GM19372 (cell line): ENCODE data around the gene RAD52.

Experiments
- ATAC-seq: cut with Tn5 transposase; IDR thresholded peaks from one replicate; pipeline ENCODE4 v1.9.1; 2021; ENCODE audit warnings: mild to moderate bottlenecking, low read depth, moderate library complexity; ENCODE audit not compliant: unreplicated experiment

The RAD52 gene

DNA sequence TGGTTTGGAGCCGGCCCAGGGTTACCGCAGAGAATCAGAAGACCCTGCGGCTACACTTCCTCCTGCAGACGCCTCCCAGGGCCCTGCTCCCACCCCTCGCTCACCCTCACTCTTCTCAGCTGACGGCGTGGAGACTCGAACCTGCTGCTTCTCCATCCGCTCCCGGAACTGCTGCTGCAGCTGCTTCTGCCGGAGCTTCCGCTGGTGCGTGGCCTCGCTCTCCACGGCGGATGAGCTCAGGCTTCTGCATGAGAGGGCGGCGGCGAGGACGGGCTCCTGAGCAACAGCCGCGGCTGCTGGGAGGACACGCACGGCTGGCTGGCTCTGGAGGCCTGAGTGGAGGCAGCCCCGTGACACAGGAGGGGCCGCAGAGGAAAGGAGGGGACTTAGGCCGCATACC is 33.3 kb downstream of the RAD52 start:
- ATAC-seq: no peak

DNA sequence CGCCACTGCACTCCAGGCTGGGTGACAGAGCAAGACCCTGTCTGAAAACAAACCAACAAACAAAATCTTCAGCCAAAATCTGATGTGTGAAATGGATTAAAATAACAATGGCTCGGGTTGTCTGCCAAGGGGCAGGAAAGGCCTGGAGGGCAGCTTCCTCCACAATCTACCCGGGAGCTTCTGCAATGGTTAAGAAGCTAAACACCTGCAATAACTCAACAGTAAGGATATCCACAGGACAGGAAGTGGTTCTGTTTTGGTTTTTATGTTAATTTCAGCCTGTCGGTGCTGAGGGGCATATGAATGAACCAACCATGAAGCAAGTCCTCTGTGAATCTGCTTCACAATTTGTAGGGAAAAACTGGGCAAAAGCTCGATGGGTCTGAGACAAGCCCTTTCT is 34.4 kb downstream of the RAD52 start:
- ATAC-seq: no peak

DNA sequence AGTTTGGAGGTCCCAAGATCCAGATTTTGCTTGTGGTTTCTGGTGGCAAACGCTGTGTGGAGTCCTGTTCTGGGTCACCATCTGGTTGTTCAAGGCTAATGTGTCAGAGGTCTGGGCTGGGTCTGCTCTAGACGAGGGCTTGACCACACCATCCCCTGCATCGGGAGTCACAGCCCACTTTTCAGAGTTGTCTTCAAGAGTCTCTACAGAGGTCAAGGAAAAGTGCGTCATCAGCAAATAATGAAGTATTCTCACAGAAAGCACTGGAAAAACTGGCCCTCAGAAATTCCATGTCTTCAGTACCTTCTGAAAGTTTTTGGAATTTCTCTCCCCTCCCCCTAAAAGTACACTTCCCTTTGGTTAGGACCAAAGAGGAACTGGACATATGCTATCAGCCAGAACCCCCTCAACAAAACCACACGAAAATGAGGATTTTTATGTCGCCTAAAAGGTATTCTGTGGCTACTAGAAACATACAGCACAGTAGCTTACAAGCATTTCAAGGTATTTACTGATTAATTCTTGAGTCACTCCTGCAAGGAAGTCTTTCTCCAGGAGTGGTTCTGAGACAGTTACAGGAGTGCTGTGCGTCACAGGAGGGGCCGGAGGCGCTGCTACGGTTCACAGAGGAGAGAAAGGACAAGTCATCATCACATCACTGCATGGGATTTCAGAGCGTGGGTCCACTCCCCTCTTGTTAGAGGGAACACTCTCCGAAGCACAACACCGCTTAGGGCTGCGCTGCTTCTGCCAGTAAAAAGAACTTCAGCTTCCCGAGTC is 35.4 kb downstream of the RAD52 start:
- ATAC-seq: no peak

DNA sequence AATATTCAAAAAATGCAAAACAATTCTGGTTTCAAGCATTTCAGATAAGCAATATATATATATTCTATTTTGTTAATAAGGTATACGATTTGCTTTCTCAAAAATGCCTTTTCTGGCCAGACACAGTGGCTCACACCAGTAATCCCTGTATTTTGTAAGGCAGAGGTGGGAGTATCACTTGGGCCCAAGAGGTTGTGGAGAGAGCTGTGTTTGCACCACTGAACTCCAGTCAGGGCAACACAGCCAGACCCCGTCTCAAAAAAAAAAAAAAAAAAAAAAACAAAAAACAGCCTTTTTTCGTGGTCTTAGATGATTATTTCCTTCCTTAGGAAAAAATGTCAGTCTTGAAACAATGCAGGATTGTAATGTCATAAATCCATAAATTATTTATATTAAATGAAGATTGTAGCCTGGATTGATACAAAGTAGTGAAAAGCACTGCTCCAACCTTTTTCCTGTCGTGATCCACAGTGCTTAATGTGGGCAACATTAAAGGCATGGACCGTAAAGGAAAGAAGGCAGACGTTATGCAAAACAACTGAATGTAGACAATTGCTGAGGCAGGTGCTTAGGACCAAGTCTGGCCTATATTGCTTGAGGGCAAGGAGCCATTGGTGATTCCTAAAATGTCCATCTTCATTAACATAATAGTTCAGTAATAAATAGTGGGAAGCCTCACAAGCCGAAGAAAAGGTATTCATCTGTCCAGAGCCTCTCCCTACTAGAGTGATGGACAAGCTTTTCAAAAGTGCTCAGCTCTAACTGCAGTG is 36.8 kb downstream of the RAD52 start:
- ATAC-seq: no peak

DNA sequence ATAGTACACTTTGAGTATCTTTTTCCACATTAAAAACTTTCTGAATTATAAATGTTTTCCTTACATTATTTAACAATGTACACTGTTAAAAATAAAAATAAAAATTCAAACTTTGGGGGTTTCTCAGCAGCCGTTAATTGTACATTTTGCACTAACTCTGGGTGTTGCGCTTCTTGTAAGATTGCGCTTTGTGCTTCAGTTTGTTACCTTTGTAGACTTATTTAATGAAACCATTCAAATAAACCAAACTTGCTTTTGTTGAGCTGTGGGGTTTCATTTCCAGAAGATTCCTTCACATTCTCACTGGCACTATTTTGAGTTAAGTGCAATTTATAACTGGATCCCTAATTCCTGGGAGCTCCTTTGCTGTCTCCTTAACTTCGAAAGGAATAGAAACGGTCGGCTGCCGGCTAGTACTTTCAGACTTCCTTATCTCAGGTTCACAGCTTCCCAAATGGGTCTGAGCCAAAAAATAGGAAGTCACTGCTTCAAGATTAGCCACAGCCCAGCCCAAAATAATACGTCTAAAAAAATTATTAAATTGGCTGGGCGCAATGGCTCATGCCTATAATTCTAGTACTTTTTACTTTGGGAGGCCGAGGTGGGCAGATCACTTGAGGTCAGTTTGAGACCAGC is 38.2 kb downstream of the RAD52 start:
- no peak for ATAC-seq

DNA sequence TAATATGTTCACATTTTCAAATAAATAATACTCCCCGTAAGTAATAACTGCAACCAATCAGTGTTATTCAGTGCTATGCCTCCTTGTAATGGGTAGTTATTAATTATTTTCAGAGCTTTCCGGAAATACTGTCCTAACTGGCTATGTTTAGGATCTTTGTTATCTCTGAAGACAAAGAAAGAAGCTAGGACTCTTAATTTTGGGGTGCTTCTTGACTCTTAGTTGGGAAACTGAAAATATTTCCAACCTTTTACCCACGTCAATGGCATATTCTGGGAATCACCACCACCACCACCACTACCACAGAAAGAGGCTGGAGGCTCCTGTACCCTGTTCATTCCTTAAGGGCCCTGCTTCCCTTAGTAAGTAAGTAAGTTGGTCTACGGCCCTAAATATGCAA is 39.1 kb downstream of the RAD52 start:
- ATAC-seq: no peak

DNA sequence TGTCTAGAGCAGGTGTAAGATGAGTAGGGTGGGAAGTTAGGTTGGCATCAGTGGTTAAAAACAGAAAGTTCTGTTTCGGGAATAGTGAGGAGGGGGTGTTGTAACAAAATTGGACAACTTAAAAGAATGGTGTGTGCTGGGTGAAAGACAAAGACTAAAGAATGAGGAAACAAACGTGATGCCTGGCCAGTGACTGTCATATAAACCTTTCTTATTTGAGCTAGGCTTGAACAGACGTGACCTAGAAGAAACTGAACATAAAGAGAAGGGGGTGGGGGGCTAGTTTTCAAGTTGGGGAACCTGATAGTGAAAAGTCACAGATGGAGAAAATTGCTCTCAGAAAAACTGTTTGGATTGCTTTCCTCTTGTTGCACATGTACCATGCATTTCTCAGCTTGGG is 39.6 kb downstream of the RAD52 start:
- ATAC-seq: no peak

DNA sequence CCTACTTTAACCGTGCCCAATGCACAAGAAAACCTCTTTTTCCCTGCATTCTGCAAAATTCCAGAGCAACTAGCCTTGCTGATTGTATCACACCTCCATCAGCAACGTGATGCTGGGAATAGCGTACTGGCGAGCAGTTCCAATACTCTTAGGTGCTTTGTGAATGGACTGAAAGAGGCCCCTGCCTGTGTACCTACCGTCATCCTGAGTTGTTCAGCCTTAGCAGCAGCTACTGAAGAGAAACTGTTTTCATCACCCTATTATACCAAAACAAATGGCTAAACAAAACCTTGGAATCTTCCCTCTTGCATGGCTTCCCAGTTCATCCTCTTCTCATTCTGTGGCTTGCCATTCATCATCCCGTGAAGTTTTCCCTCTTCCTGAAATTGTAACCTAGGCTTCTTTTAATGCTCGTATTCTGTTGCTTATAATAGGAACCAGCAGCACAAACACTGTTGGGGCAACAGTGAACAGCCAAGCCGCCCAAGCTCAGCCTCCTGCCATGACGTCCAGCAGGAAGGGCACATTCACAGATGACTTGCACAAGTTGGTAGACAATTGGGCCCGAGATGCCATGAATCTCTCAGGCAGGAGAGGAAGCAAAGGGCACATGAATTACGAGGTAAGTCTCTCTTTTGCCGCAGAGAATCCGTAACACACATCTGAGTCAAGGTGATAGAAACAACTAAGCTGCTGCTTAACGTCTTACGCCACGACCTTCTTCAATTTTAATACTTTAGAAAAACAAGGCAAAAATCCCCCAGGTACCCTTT is 41.9 kb downstream of the RAD52 start:
- ATAC-seq: no peak

DNA sequence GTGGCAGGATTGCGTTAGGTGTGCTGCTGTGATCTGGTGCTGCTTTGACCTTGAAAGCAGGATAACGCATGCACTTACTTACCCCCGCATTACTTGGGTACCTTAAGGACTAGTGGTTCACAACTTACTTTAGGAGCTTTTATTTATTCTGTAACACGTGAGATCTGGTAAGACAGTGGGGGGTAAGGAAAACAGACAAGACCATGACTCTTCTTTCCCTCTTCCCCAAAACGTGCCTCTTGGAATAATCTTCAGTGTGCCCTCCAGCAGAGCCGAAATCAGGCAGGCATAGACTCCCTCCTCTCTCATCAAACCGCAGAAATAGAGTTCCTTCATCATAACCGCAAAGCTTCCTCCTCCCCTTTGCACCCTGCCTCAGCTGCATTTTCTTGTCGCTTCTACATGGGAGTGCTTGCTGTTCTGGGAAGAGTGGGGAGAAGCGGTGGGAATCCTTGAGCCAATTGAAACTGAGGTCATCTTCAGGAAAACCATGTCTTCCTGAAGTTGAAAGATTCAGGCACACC is 43.4 kb downstream of the RAD52 start:
- no peak for ATAC-seq

DNA sequence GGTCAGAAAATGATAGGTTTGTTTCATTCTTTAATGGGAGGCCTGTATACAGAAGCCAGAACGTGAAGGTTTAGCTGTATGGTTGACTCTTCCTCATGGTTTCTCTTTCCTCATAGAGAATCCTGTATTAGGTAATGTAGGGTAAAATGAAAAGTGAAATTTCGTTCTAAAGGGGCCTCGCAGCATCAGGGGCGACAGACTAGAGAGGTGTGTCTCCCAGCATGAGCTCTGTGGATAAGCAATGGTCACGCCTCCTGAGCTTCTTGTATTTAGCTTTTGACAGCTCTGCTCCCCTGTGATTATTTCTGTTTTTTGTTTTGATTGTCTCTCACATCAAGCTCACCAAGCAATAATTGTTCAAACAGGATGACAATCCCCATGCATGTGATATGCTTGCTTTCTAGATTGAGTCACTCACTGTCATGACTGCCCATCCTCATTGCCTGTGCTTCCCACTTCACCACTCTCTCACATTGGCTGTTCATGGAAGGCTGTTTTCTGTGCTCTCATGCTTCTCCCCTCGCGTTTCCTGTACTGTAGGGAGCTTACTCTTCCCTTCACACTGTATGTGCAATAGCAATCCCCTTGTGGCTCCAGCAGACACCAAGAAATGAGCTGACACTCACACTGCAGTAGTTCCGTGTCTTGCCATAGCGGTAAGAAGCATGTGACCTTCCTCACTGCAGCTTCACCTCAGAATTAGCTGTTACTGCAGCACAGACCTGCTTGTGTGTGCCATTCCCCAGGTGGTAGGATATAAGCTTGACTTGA is 44.0 kb downstream of the RAD52 start:
- ATAC-seq: no peak

DNA sequence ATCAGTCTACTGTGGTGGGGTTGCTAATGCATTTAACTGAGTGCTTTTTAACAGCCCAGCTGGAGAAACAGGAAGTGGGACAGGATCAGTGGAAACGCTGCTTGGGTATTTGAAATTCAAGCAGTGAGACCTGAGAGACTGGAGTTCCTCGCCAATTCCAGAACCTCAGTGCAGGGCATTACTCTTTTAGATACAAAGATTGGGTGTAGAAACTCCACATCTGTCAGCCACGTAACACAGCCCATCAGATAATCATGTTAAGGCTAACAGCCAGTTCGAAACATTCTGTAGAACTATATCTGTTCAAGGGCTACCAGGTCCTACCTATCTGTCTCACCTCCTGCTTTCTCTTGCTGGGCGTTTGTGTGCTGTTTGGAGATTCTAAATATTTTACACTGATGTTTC is 45.5 kb downstream of the RAD52 start:
- ATAC-seq: no peak

DNA sequence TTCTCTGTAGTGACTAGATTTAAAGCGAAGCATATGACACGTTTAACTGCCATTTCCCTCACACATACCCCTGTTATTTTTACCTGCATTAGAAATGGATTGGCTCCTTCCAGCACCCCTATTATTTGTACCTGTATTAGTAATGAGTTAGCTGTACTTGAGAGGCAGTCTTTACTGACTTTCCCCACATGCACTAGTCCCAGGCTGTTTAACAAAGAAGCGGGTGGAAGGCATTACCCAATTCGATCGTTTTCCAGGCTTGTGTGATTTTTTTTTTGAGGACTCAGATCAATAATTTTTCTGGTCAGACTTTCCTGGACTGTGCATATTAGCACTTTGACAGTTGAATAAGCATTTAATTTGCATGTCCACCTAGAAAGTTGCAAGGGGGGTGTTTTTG is 46.4 kb downstream of the RAD52 start:
- no peak for ATAC-seq

DNA sequence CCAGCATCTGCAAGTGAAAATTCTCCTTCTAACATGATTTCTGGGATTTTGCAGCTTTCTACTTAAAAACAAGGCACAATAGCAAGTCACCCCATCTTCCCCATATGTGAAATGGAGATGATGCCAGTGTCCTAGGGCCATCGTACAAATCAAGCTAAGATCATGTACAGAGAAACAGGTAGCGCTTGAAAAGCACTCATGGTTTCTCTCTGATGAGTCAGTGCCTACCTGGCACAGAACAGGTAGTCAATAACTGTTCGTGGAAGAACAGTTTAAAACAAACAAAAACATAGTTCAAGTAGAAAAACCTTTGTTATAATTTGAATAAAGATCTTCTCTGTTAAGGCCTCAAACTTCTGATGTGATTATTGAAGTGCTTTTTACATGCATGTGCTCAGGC is 46.9 kb downstream of the RAD52 start:
- ATAC-seq: no peak

DNA sequence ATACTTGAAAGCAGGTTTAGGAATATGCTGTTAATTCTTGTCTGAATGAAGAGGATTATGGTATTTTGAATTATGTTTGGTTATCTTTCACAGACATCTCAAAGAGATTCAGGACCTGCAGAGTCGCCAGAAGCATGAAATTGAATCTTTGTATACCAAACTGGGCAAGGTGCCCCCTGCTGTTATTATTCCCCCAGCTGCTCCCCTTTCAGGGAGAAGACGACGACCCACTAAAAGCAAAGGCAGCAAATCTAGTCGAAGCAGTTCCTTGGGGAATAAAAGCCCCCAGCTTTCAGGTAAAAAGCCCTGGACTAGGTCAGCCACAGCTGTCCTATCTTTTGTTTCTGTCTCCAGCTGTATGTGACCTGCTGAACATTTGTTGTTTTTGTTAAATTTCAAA is 52.1 kb downstream of the RAD52 start:
- no peak for ATAC-seq

DNA sequence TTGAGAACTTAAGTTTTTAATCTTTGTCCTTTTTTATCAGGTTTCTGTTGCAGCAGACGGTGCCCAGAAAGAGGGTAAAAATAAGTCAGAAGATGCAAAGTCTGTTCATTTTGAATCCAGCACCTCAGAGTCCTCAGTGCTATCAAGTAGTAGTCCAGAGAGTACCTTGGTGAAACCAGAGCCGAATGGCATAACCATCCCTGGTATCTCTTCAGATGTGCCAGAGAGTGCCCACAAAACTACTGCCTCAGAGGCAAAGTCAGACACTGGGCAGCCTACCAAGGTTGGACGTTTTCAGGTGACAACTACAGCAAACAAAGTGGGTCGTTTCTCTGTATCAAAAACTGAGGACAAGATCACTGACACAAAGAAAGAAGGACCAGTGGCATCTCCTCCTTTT is 53.5 kb downstream of the RAD52 start:
- no peak for ATAC-seq

DNA sequence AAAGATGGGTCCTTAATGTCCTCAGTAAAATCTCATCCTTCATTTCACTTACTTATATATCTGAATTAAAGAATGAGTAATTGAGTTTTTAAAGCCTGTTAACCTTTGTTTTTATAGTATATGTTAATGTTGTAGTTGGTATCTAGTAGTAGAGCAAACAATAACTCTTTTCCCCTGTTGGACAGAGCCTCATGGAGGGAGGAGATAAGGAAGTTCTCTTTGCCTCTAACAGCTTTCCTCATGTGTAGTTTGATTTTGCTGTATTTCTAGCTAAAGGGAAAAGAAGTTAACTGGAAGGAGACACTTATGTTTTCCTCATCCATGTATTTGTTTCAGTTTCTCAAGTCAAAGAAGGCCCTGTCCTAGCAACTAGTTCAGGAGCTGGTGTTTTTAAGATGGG is 55.3 kb downstream of the RAD52 start:
- no peak for ATAC-seq

DNA sequence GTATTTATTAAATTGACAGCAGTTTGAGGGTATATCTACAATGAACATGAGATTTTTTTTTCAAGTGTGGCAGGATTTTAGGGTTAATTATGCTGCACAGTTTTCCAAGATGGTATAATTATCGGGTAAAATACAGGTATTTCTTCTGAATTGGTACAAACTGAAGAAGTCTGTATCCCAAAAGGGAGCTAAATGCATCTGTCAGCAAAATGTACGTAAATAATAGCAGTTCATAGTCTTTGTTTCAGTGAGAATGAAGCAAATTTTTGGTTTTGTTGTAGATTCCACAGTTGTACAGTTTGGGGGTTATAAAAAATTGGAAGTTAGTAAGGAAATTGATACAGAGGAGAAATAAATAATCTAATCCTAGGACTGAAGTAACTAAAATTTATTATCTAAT is 63.3 kb downstream of the RAD52 start:
- ATAC-seq: no peak

DNA sequence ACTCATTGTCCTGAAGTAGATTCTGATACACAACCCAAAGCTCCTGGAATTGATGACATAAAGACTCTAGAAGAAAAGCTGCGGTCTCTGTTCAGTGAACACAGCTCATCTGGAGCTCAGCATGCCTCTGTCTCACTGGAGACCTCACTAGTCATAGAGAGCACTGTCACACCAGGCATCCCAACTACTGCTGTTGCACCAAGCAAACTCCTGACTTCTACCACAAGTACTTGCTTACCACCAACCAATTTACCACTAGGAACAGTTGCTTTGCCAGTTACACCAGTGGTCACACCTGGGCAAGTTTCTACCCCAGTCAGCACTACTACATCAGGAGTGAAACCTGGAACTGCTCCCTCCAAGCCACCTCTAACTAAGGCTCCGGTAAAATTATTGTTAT is 63.8 kb downstream of the RAD52 start:
- ATAC-seq: no peak

DNA sequence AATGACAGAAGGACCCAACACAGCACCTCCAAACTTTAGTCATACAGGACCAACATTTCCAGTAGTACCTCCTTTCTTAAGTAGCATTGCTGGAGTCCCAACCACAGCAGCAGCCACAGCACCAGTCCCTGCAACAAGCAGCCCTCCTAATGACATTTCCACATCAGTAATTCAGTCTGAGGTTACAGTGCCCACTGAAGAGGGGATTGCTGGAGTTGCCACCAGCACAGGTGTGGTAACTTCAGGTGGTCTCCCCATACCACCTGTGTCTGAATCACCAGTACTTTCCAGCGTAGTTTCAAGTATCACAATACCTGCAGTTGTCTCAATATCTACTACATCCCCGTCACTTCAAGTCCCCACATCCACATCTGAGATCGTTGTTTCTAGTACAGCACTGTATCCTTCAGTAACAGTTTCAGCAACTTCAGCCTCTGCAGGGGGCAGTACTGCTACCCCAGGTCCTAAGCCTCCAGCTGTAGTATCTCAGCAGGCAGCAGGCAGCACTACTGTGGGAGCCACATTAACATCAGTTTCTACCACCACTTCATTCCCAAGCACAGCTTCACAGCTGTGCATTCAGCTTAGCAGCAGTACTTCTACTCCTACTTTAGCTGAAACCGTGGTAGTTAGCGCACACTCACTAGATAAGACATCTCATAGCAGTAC is 64.6 kb downstream of the RAD52 start:
- no peak for ATAC-seq
